ENCODE data around the gene GABRG3.

- TF ChIP-seq ZNF600 (tag by site-specific recombination; IDR thresholded peaks at IDR 0.05) (no peak), CTCF (tag by site-specific recombination; IDR thresholded peaks at IDR 0.05) (no peak), ZNF561 (tag by site-specific recombination; IDR thresholded peaks at IDR 0.05; ENCODE audit: borderline replicate concordance) (no peak), TRIM28 (IDR thresholded peaks at IDR 0.05; ENCODE audit: borderline replicate concordance, low read length) (no peak)
Observed at GRCh38 chr15:27461181-27461580, 490.2 kb downstream of the GABRG3 start.
